MM.1S (cell line): ENCODE measurements around the gene CD93.

Source experiments
- CTCF ChIP-seq: fragments of 300-600 bp; sonication (generic); IDR thresholded peaks from 2 replicates; pipeline ENCODE4 v1.5.1; 2016; ENCODE audit warnings: antibody characterized with exemption, low read length, mixed read lengths
- EZH2 ChIP-seq: fragments of 300-600 bp; sonication (generic); optimal IDR thresholded peaks from 2 replicates; pipeline ENCODE3; 2017; ENCODE audit warnings: low read depth, mild to moderate bottlenecking, antibody characterized with exemption, low read length, mixed read lengths
- EZH2phosphoT487 ChIP-seq: fragments of 300-600 bp; sonication (generic); IDR thresholded peaks from 2 replicates; pipeline ENCODE4 v1.6.1; 2018; ENCODE audit warnings: antibody characterized with exemption, low read length

DNA sequence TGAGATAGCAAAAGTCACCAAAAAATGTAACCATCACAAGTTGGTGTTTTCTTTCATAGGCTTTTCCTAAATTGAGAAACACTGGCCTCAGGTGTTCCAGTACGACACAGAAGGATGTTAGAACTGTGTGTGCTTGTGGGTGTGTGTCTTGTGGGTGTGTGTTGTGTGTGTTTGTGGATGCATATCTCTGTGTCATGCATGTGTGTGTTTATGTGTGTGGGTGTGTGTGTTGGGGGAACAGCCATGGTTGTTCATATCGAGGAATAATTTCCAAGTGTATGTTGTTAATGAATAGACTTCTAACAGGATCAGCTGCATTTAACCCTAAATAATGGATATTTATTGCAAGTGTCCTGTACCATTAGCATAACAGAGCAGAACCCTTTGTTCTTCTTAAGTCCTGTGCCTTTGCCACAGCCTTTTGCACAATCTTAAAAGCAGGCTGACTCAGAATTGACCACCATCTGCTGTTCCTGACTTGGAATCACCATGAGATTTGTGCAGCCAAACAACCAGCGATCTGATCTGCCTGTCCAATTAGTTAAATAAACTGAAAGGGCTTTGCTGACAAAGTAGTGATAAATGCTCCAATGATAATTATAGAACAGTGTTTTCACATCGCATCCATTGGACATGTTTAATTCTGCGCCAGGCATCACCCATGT, 7.6 kb downstream of the CD93 start:
- TF ChIP-seq CTCF (no peak), EZH2 (no peak), EZH2phosphoT487 (no peak)
